Lower leg skin (tissue), 3 donors: ENCODE results near the gene ALPK1.
"Not testable (repeated sequence)": the region's sequence is repeated elsewhere in the genome, so short reads cannot be mapped to it uniquely, and the experiment has no call there.

Experiments
- POLR2A ChIP-seq, 2 donors: fragments of 450-650 bp; IDR thresholded peaks; one replicate each; pipeline ENCODE4 v1.6.1; 2016 to 2017; ENCODE audit warnings: antibody characterized with exemption in 2 of 2, mild to moderate bottlenecking in 1 of 2, moderate library complexity in 1 of 2
- TF ChIP-seq, protein P1 (sequence below), 3 donors: fragments of 450-650 bp; IDR thresholded peaks; one replicate each; pipeline ENCODE4 v1.5.1; 2016; ENCODE audit warnings: antibody characterized with exemption in 3 of 3, mild to moderate bottlenecking in 3 of 3, moderate library complexity in 2 of 3

DNA sequence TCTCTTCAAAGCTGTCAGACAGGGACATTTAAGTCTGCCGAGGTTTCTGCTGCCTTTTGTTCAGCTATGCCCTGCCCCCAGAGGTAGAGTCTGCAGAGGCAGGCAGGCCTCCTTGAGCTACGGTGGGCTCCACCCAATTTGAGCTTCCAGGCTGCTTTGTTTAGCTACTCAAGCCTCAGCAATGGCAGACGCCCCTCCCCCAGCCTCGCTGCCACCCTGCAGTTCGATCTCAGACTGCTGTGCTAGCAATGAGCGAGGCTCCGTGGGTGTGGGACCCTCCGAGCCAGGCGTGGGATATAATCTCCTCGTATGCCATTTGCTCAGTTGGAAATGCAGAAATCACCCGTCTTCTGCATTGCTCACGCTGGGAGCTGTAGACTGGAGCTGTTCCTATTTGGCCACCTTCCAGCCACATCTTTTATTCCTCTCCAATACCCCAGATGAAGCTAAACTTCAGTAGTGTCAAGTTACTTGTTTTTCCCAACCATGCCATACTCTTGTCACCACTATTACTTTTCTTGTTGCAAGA, 12.2 kb downstream of the ALPK1 start:
- TF ChIP-seq, protein P1, sequence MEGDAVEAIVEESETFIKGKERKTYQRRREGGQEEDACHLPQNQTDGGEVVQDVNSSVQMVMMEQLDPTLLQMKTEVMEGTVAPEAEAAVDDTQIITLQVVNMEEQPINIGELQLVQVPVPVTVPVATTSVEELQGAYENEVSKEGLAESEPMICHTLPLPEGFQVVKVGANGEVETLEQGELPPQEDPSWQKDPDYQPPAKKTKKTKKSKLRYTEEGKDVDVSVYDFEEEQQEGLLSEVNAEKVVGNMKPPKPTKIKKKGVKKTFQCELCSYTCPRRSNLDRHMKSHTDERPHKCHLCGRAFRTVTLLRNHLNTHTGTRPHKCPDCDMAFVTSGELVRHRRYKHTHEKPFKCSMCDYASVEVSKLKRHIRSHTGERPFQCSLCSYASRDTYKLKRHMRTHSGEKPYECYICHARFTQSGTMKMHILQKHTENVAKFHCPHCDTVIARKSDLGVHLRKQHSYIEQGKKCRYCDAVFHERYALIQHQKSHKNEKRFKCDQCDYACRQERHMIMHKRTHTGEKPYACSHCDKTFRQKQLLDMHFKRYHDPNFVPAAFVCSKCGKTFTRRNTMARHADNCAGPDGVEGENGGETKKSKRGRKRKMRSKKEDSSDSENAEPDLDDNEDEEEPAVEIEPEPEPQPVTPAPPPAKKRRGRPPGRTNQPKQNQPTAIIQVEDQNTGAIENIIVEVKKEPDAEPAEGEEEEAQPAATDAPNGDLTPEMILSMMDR (IDR thresholded peaks at IDR 0.05) = not testable (repeated sequence)
- not testable (repeated sequence) for TF ChIP-seq POLR2A (IDR thresholded peaks at IDR 0.05)
